HUDEP-2 (cell line): ENCODE data around the gene EPS8L3.

Experiments used
- DNase-seq, 76 experiments: peaks; one replicate each; lab custom pipeline; 2025; ENCODE audit not compliant: unreplicated experiment in 76 of 76; lab: John Stamatoyannopoulos, UW

The EPS8L3 gene

GRCh38 chr1:109794319-109795132 is 30.8 kb upstream of the EPS8L3 start:
- peak in 51 of 76 experiments; percentile 9 to 89 (median 49) for DNase-seq

- peak in 46 of 76 experiments; percentile 12 to 79 (median 38) for DNase-seq
Observed at GRCh38 chr1:109793486-109794318, 30.0 kb upstream of the EPS8L3 start.

GRCh38 chr1:109793089-109793485 is 29.4 kb upstream of the EPS8L3 start:
- no peak for DNase-seq

GRCh38 chr1:109792056-109792831 is 28.5 kb upstream of the EPS8L3 start:
- peak in 33 of 76 experiments; percentile 9 to 65 (median 23) for DNase-seq

- no peak for DNase-seq
Observed at GRCh38 chr1:109791495-109792043, 27.8 kb upstream of the EPS8L3 start.

- peak in 48 of 76 experiments; percentile 14 to 71 (median 46) for DNase-seq
Observed at GRCh38 chr1:109790735-109791494, 27.2 kb upstream of the EPS8L3 start.

GRCh38 chr1:109790329-109790728 is 26.6 kb upstream of the EPS8L3 start:
- DNase-seq = no peak

GRCh38 chr1:109789551-109790180 is 25.9 kb upstream of the EPS8L3 start:
- no peak for DNase-seq

- peak in 9 of 76 experiments; percentile 5 to 38 (median 19) for DNase-seq
Observed at GRCh38 chr1:109788695-109789521, 25.2 kb upstream of the EPS8L3 start.

- DNase-seq = no peak
Observed at GRCh38 chr1:109787845-109788601, 24.3 kb upstream of the EPS8L3 start.

GRCh38 chr1:109787211-109787844 is 23.6 kb upstream of the EPS8L3 start:
- no peak for DNase-seq

GRCh38 chr1:109786531-109787021 is 22.9 kb upstream of the EPS8L3 start:
- DNase-seq = peak in 31 of 76 experiments; percentile 4 to 72 (median 40)

GRCh38 chr1:109786112-109786480 is 22.4 kb upstream of the EPS8L3 start:
- DNase-seq = no peak

- DNase-seq = no peak
Observed at GRCh38 chr1:109785446-109786111, 21.9 kb upstream of the EPS8L3 start.

GRCh38 chr1:109784551-109785252 is 21.0 kb upstream of the EPS8L3 start:
- no peak for DNase-seq

GRCh38 chr1:109783436-109783835 is 19.7 kb upstream of the EPS8L3 start:
- no peak for DNase-seq
